Liver (tissue), 9 donors: ENCODE measurements around the gene TCHP. TPM values are rescaled to one million over a fixed set of nuclear protein-coding genes. Genes with fewer than 3 reads are reported as not detected.

Experiments used
- DNase-seq: peaks from one replicate; pipeline ENCODE4 v3.0.0-alpha.2; 2017; ENCODE audit warnings: low spot score
- H3K27ac ChIP-seq, 2 donors: one replicate each; pipeline ENCODE4 v1.7.0; 2013; ENCODE audit warnings: inconsistent platforms in 2 of 2, low read length in 2 of 2, control low read depth in 1 of 2, low read depth in 1 of 2, mild to moderate bottlenecking in 1 of 2
- H3K27me3 ChIP-seq, 4 donors: one replicate each; pipeline versions ENCODE4 v1.6.1 to v1.7.0; 2013; ENCODE audit warnings: low read length in 3 of 4, inconsistent platforms in 1 of 4, mild to moderate bottlenecking in 1 of 4, moderate library complexity in 1 of 4; ENCODE audit not compliant: control insufficient read depth in 4 of 4, insufficient read depth in 4 of 4
- H3K36me3 ChIP-seq, 4 donors: one replicate each; pipeline versions ENCODE4 v1.6.1 to v1.7.0; 2013; ENCODE audit warnings: low read length in 3 of 4, mild to moderate bottlenecking in 3 of 4, low read depth in 1 of 4, moderate library complexity in 1 of 4; ENCODE audit not compliant: control insufficient read depth in 4 of 4, insufficient read depth in 3 of 4
- H3K4me1 ChIP-seq, 4 donors: one replicate each; pipeline versions ENCODE4 v1.6.1 to v1.7.0; 2013; ENCODE audit warnings: low read length in 3 of 4, mild to moderate bottlenecking in 3 of 4, moderate library complexity in 1 of 4; ENCODE audit not compliant: control insufficient read depth in 4 of 4, insufficient read depth in 4 of 4
- H3K4me3 ChIP-seq, 3 donors: one replicate each; pipeline versions ENCODE4 v1.6.1 to v1.7.0; 2013; ENCODE audit warnings: low read length in 3 of 3, control low read depth in 1 of 3, low read depth in 1 of 3, mild to moderate bottlenecking in 1 of 3
- H3K9ac ChIP-seq, 2 donors: one replicate each; pipeline ENCODE4 v1.7.0; 2013; ENCODE audit warnings: low read length in 2 of 2, mild to moderate bottlenecking in 2 of 2, moderate library complexity in 2 of 2, control low read depth in 1 of 2, low read depth in 1 of 2
- H3K9me3 ChIP-seq, 4 donors: one replicate each; pipeline versions ENCODE4 v1.6.1 to v1.7.0; 2013; ENCODE audit warnings: low read length in 3 of 4; ENCODE audit not compliant: control insufficient read depth in 4 of 4
- ATF3 ChIP-seq: IDR thresholded peaks from 2 replicates; pipeline ENCODE4 v1.6.1; 2016; ENCODE audit warnings: antibody characterized with exemption
- CTCF ChIP-seq: fragments of 150-350 bp; IDR thresholded peaks from 2 replicates; pipeline ENCODE4 v1.5.1; 2017; ENCODE audit warnings: improper control_type of control experiment, low read depth, low read length; ENCODE audit not compliant: missing input control
- EGR1 ChIP-seq, 2 donors: IDR thresholded peaks; 2 replicates each; pipeline ENCODE4 v1.6.1; 2016 to 2018; ENCODE audit warnings: antibody characterized with exemption in 2 of 2, low read depth in 2 of 2
- FOXA1 ChIP-seq: IDR thresholded peaks from 2 replicates; pipeline ENCODE4 v1.6.1; 2016; ENCODE audit warnings: antibody characterized with exemption
- FOXA2 ChIP-seq: IDR thresholded peaks from 2 replicates; pipeline ENCODE4 v1.6.1; 2016; ENCODE audit warnings: antibody characterized with exemption
- GABPA ChIP-seq, 2 donors: IDR thresholded peaks in 1 of 2; conservative IDR thresholded peaks in 1 of 2; 2 replicates each; pipeline ENCODE4 v1.6.1; 2016; ENCODE audit warnings: antibody characterized with exemption in 2 of 2, mild to moderate bottlenecking in 1 of 2, moderate library complexity in 1 of 2
- HNF4A ChIP-seq, 2 donors: conservative IDR thresholded peaks; 2 replicates each; pipeline ENCODE4 v1.6.1; 2016; ENCODE audit warnings: antibody characterized with exemption in 2 of 2, mild to moderate bottlenecking in 2 of 2
- HNF4G ChIP-seq: IDR thresholded peaks from 2 replicates; pipeline ENCODE4 v1.6.1; 2016; ENCODE audit warnings: antibody characterized with exemption
- JUND ChIP-seq, 2 donors: IDR thresholded peaks; 2 replicates each; pipeline ENCODE4 v1.6.1; 2016; ENCODE audit warnings: antibody characterized with exemption in 2 of 2
- MAX ChIP-seq: IDR thresholded peaks from 2 replicates; pipeline ENCODE4 v1.6.1; 2016; ENCODE audit warnings: antibody characterized with exemption
- NR2F2 ChIP-seq: IDR thresholded peaks from 2 replicates; pipeline ENCODE4 v1.6.1; 2016; ENCODE audit warnings: antibody characterized with exemption
- RAD21 ChIP-seq, 2 donors: IDR thresholded peaks; 2 replicates each; pipeline ENCODE4 v1.6.1; 2016; ENCODE audit warnings: antibody characterized with exemption in 2 of 2, mild to moderate bottlenecking in 2 of 2
- REST ChIP-seq: IDR thresholded peaks from 2 replicates; pipeline ENCODE4 v1.6.1; 2016; ENCODE audit warnings: antibody characterized with exemption, mild to moderate bottlenecking
- RXRA ChIP-seq, 2 donors: IDR thresholded peaks; 2 replicates each; pipeline ENCODE4 v1.6.1; 2017 to 2018; ENCODE audit warnings: antibody characterized with exemption in 2 of 2, mild to moderate bottlenecking in 1 of 2
- SP1 ChIP-seq: IDR thresholded peaks from 2 replicates; pipeline ENCODE4 v1.6.1; 2018; ENCODE audit warnings: antibody characterized with exemption, mild to moderate bottlenecking
- TAF1 ChIP-seq: conservative IDR thresholded peaks from 2 replicates; pipeline ENCODE4 v1.6.1; 2016; ENCODE audit warnings: antibody characterized with exemption, mild to moderate bottlenecking
- YY1 ChIP-seq: IDR thresholded peaks from 2 replicates; pipeline ENCODE4 v1.6.1; 2016; ENCODE audit warnings: antibody characterized with exemption, mild to moderate bottlenecking
- ZBTB33 ChIP-seq: IDR thresholded peaks from 2 replicates; pipeline ENCODE4 v1.6.1; 2016; ENCODE audit warnings: antibody characterized with exemption
- WGBS: extraction: QIAGEN DNeasy Blood & Tissue Kit; methylation state at CpG from one replicate; pipeline ENCODE4 v1.1.7; 2013; 5-methylcytosine and 5-hydroxymethylcytosine counted together
- polyA plus RNA-seq, 2 donors: library from polyadenylated mRNA; stranded (reverse) in 1 of 2; unstranded in 1 of 2; fragments of 200-250 nt in 1 of 2; fragments of >200 nt in 1 of 2; fragmentation: Nextera tagmentation in 1 of 2; extraction: Ambion mirVana in 1 of 2; gene quantifications; one replicate each; pipeline versions ENCODE4 v1.2.1 to v1.2.3, GENCODE V29; 2013 to 2015
- total RNA-seq, 2 donors: library from RNA; depleted of rRNA; stranded (reverse); fragments of >200 nt; gene quantifications; one replicate each; pipeline ENCODE4 v1.2.3, GENCODE V29; 2014
- donor health status: healthy.
- donor health status: healthy.
- donor health status: healthy.
- donor health status: healthy.
- donor health status: healthy.

TCHP gene
- total and polyA plus RNA-seq, 4 donors: 5.0 to 9.8 (median 5.2) TPM

- 83% methylated on average over 2 of the region's 2 CpGs for WGBS
- Histone ChIP-seq H3K27me3 (no peaks in the 10 kb centered on the region), H3K27ac (no peak overlapping the region), H3K9me3 (no peaks in the 10 kb centered on the region), H3K4me3 (no peak overlapping the region), H3K36me3 (no peaks in the 10 kb centered on the region), H3K9ac (no peak overlapping the region), H3K4me1 (peaks cover 0 to 6% (median 0%) of the 10 kb centered on the region in 4 donors)
- DNase-seq: no peak
- TF ChIP-seq ATF3 (no peak), GABPA (IDR thresholded peaks at IDR 0.05 in 1 of 2, conservative IDR thresholded peaks at IDR 0.05 in 1 of 2) (no peak), FOXA1 (no peak), TAF1 (no peak), REST (no peak), YY1 (no peak), JUND (IDR thresholded peaks at IDR 0.05) (no peak), HNF4G (no peak), FOXA2 (no peak), RXRA (IDR thresholded peaks at IDR 0.05) (no peak), SP1 (no peak), EGR1 (IDR thresholded peaks at IDR 0.05; ENCODE audit: low read depth in 2 of 2) (no peak), ZBTB33 (no peak), NR2F2 (no peak), MAX (no peak), CTCF (no peak), RAD21 (IDR thresholded peaks at IDR 0.05) (no peak), HNF4A (conservative IDR thresholded peaks at IDR 0.05) (no peak)
Measured at GRCh38 chr12:109870648-109871047, 29.4 kb upstream of the TCHP start.
